Endometrial microvascular endothelial cells (primary cell): Measurements from ENCODE around the gene MRM1. TPM values are rescaled to one million over a fixed set of nuclear protein-coding genes. Genes with fewer than 3 reads are reported as not detected.

Experiments used
- in situ Hi-C: cut with HindIII; loops from 2 replicates; pipeline ENCODE4 v1.10.0; 2017; ENCODE audit warnings: low sequenced_read_pairs, low pct_unique_long_range_greater_than_20kb; ENCODE audit errors: inconsistent ontology term
- total RNA-seq: library from RNA; depleted of rRNA; stranded (reverse); fragments of >200 nt; gene quantifications from one replicate; pipeline ENCODE4 v1.2.3, GENCODE V29; 2015; ENCODE audit errors: inconsistent ontology term

The MRM1 gene
- total RNA-seq, result 6.9 TPM

DNA sequence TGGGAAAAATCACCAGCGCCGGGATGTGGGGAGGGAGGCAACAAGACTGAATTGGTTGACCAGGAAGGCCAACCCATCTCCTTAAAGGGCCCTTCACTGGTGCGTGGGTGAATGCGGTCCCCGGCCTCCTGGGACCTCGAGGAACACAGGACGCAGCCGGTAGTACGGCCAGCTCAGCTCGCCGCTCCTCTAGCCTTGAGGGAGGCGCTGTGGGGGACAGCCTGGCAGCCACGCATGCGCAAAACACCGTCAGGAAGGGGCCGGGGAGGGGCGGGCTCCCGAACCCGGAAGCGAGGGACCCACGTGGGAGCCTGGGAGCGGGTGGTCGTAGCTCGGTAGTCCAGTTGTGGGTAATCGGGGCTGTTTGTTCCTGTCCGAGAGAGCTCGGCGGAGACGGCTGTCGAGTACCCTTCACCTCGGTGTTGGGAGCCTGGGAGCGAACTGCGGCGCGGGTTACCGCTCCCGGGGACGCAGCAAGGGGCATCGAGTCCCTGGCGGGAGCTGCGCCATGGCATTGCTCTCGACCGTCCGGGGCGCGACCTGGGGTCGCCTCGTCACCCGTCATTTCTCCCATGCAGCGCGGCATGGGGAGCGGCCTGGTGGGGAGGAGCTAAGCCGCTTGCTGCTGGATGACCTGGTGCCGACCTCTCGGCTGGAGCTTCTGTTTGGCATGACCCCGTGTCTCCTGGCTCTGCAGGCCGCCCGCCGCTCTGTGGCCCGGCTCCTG lies at the start of gene MRM1:
TSS of gene MRM1 (plus strand) at position 281 of the 727 bp plus-strand sequence. CDS start at position 509, 228 bp downstream.
- in situ Hi-C loops, result no loop called here

GRCh38 chr17:36553459-36553858 lies 47.9 kb upstream of the MRM1 start:
- in situ Hi-C loops, result no loop called here

DNA sequence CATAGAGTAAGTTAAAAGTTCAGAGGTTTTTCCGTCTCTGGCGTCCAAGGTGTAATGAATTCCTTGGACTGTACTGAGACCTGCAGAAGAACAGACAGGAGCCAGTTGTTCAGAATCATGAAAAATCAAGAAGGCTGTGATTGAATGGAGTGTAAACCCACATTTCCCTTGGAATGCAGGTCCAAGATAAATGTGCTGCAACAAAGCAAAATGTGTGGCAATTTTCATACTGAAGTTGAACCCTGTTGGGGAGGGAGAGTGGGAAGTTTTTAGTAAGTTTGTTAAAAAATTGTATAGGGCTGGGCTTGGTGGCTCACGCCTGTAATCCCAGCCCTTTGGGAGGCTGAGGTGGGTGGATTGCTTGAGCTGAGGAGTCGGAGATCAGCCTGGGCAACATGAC lies 35.3 kb upstream of the MRM1 start:
- in situ Hi-C loops, result no loop called here

DNA sequence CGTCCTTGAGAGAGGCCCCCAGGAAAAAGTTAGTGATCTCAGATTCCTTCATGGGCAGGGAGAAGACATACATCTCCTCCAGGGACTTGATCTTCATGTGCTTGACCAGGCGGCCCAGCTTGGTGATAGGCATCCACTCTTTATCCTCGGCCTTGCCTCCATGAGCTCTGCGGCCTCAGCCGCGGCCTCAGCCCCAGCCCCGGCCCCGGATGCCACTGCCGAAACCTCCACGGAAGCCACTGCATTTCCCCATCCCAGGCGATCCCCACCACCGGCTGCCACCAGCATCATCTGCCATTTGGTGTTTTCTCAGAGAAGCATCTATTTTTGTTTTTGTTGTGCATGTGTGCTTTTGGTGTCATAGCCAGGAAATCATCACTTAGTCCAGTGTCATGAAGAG lies 26.4 kb upstream of the MRM1 start:
- in situ Hi-C loops, result no loop called here

- in situ Hi-C loops, result no loop called here
These were observed 24.6 kb upstream of the MRM1 start for GRCh38 chr17:36576793-36577192.

DNA sequence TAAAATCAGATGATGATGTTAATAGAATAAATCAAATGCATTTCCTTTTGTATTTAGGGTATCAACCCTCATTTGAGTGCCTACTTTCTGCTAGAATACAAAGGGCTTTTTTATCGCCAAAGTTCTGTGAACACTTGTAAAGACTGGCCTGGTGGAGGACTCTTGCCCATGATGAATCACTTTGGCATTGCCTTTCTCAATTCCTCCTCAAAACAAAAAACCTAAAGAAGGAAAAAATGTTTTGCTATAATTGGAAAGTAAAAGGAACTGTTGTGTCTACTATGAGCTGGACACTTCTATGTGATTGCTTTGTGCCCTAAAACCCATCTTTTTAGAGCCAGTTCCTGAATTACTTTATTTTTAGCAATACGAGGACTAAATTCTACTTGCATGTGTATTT lies 22.7 kb upstream of the MRM1 start:
- in situ Hi-C loops, result no loop called here

- in situ Hi-C loops, result no loop called here
These were observed 17.6 kb upstream of the MRM1 start for GRCh38 chr17:36583787-36584186.

DNA sequence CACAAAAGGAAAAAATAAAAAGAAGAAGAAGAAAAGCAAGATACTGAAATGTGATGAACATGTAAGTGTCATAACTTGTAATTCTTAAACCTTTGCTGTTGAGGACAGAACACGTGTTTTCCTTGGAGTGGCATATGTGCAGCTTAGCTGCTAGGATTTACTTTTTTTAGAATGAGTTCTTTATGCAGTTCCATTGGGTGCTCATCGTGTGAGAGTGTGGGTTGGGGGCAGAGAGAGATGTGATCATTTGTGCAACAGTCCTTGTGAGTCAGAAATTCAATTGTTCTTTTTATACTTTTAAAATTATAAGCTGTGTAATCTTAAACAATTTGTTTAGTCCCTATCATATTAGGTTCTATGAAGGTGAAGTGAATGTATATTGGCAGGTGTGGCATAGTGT lies 15.2 kb upstream of the MRM1 start:
- in situ Hi-C loops, result no loop called here

DNA sequence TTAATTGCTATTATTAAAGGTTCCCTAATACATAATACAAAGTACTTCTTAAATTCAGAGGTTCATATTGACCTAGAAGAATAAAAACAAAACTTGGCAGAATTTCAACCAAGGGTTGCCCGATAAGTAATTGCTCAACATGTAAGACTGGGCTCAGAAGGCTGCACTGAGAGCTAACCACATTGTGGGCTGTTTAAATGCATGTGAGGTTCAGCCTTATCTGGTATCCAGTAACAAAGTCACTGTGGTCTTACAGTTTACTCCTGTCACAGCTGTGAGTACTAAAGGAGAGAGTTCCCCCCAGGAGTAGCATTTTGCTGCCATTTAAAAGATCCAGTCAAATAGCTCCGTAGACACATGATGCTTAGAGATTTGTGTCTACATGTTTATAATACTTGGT lies 11.3 kb upstream of the MRM1 start:
- in situ Hi-C loops, result no loop called here

DNA sequence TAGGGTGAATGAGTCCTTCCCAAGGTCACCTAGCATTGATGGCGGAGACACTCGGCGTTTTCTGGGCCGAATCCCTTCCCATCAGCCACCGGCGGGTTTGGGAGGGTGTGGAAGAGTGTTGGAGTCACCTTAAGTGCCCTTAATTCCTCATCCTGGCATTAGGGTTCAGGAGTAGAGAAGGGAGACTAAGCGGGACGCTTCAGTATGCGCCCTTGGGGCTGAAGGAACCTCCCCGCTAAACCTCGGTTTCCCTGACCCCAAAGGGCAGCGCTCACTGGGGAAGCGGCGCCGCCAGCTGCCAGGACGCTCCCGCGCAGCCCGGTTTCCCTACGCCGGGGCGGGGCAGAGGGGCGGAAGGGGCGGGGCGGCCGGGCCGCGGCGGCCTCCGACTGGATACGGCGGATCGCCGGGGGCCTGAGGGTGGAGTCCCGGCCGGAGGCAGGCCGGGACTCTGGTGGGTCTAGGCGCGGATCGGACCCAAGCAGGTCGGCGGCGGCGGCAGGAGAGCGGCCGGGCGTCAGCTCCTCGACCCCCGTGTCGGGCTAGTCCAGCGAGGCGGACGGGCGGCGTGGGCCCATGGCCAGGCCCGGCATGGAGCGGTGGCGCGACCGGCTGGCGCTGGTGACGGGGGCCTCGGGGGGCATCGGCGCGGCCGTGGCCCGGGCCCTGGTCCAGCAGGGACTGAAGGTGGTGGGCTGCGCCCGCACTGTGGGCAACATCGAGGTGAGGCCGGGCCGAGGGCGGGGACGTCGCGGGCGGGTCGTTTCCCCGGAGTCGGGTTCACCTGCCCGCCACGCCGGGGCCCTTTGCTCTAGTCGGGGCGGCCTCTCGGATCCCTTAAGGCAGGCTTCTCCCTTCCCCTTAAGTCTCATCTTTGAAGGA lies 9.7 kb upstream of the MRM1 start, which contains the start of gene DHRS11:
TSS of gene DHRS11 (plus strand) at position 446 of the 882 bp plus-strand sequence. CDS start at position 577, 131 bp downstream.
- in situ Hi-C loops, result no loop called here

GRCh38 chr17:36592316-36592715 lies 9.1 kb upstream of the MRM1 start:
- in situ Hi-C loops, result no loop called here

GRCh38 chr17:36592716-36593321 lies 8.6 kb upstream of the MRM1 start:
- in situ Hi-C loops, result no loop called here

DNA sequence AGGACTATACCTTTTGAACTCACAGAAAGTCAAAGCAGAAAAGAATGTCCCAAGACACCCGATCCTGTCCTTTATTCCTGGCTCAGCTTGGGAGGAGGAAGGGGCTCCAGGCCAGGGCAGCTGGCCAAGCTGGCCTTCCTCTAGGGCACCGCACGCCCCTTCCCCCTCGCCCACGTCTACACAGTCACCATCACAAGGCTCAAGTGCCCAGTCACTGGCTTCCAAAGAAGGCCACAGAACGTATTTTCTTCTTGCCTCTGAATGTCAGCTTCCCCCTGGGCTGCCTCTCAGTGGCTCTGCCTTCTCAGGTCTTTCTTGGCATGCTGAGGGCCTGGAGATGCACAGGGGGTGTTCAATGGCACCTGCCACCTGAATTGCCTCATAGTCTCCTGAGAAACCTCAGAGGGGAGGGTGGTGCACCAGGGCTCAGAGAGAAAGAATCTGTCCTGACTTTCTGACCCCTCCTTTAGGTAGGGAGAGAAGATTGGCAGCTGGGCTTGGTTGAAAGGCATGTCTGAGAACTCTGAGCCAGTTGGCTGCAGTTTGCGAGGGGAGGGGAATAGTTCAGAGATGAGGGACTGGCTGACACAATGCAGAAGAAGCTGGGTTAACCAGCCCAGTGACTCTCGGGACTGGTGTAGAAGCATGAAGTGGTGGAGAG lies 7.6 kb upstream of the MRM1 start:
- in situ Hi-C loops, result no loop called here

- in situ Hi-C loops, result no loop called here
These were observed 6.6 kb upstream of the MRM1 start for GRCh38 chr17:36594626-36595401.

DNA sequence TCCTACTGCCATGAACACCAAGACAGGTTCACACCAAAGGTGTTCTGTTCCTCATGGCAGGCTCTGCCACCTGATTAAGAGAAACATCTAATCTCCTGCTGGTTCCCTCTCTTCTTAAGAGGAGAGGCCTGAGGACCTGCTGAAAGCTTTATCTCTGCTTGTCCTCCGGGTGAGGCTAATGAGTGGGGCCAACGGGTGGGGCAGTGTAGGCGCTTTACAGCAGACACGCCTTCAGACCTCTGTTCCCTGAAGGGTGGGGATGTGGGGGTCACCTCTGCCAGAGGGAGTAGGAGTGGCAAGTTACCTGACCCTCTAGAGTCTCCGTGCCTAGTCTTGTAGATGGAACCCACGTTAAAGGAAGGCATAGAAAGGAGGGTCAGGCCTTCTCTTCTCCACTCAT lies 4.2 kb upstream of the MRM1 start:
- in situ Hi-C loops, result no loop called here

DNA sequence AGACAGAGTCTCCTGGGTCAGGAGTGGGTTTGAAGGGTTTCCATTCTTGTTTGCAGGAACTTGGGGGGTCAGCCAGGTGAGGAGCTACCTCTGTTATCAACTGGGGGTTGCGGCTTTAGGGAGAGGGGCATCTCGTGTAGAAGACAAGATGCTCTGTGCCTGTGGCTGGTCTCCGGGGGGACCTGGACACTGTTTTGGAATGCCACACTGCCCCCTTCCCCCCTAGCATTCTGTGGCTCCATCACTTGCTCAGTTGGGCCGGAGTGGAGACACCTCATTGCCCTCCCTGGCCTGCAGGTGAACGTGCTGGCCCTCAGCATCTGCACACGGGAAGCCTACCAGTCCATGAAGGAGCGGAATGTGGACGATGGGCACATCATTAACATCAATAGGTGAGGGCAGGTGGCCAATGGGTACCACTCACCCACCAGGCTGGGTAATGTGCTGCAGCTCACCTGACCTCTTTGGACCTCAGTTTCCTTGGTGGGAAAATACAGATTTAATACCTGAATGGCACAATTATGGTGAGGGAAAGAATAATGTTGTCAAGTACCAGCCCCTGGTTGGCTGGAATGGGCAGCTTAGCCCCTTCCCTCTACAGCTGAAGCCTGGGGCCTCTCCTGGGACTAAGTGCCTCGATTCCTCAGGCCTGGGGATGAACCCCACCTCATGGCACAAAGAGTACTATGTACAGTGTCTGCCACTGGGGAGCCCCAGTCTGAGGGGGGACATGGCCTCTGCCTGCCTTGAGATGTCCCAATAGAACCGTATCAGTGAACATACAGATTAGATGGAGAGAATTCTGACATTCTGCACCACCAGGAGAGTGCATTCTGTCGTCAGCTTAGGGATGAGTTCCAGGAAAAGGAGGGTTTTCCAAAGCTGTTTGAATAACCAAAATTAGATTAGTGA lies 3.3 kb upstream of the MRM1 start:
- in situ Hi-C loops, result no loop called here

DNA sequence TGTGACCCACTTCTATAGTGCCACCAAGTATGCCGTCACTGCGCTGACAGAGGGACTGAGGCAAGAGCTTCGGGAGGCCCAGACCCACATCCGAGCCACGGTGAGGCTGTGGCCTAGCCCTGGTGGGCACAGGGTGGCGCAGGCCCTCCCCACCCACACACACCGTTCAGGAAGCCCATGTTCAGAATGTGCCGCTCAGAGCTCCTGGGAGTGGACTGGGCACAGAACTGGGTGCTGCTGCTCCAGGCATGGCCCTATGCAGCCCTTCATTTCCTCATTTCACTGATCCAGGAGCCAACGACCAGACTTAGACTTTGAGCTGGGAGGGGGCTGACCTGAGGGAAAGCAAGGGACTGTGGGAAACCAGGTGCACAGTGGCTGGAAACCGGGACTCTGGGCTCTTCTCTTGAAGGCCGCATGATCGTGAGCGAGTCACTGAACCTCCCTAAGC lies 2.4 kb upstream of the MRM1 start:
- in situ Hi-C loops, result no loop called here
